HG03108 (cell line): ENCODE measurements around the gene MLLT3.
A peak's percentile ranks its signal among the peaks of the same experiment; 100 is the strongest.
"Not testable (repeated sequence)": the region's sequence is repeated elsewhere in the genome, so short reads cannot be mapped to it uniquely, and the experiment has no call there.

Source experiments
- ATAC-seq: cut with Tn5 transposase; IDR thresholded peaks from one replicate; pipeline ENCODE4 v1.9.1; 2021; ENCODE audit warnings: moderate library complexity; ENCODE audit not compliant: unreplicated experiment

MLLT3 gene

GRCh38 chr9:20599195-20599594 lies 23.1 kb downstream of the MLLT3 start:
- ATAC-seq: no peak

GRCh38 chr9:20598367-20598766 lies 23.9 kb downstream of the MLLT3 start:
- no peak for ATAC-seq

GRCh38 chr9:20597862-20598261 lies 24.4 kb downstream of the MLLT3 start:
- ATAC-seq: no peak

GRCh38 chr9:20594608-20595007 lies 27.7 kb downstream of the MLLT3 start:
- no peak for ATAC-seq

GRCh38 chr9:20593537-20593936 lies 28.8 kb downstream of the MLLT3 start:
- no peak for ATAC-seq

GRCh38 chr9:20593105-20593504 lies 29.2 kb downstream of the MLLT3 start:
- no peak for ATAC-seq

GRCh38 chr9:20592673-20593072 lies 29.6 kb downstream of the MLLT3 start:
- no peak for ATAC-seq

GRCh38 chr9:20591223-20591622 lies 31.1 kb downstream of the MLLT3 start:
- ATAC-seq: no peak

- ATAC-seq: no peak
Observed at GRCh38 chr9:20584968-20585643, 37.2 kb downstream of the MLLT3 start.

GRCh38 chr9:20583088-20583487 lies 39.2 kb downstream of the MLLT3 start:
- ATAC-seq: not testable (repeated sequence)

GRCh38 chr9:20582150-20582549 lies 40.1 kb downstream of the MLLT3 start:
- no peak for ATAC-seq

GRCh38 chr9:20580673-20581072 lies 41.6 kb downstream of the MLLT3 start:
- ATAC-seq: no peak

GRCh38 chr9:20579524-20580314 lies 42.6 kb downstream of the MLLT3 start:
- ATAC-seq: no peak

GRCh38 chr9:20573023-20573422 lies 49.3 kb downstream of the MLLT3 start:
- ATAC-seq: no peak

- ATAC-seq: peak; percentile 69
Observed at GRCh38 chr9:20570756-20571155, 51.5 kb downstream of the MLLT3 start.

GRCh38 chr9:20570087-20570486 lies 52.2 kb downstream of the MLLT3 start:
- ATAC-seq: no peak

- ATAC-seq: no peak
Observed at GRCh38 chr9:20569525-20569924, 52.8 kb downstream of the MLLT3 start.

- ATAC-seq: no peak
Observed at GRCh38 chr9:20568400-20568799, 53.9 kb downstream of the MLLT3 start.

- ATAC-seq: no peak
Observed at GRCh38 chr9:20566401-20566800, 55.9 kb downstream of the MLLT3 start.

- ATAC-seq: no peak
Observed at GRCh38 chr9:20564650-20565049, 57.6 kb downstream of the MLLT3 start.

- ATAC-seq: no peak
Observed at GRCh38 chr9:20563917-20564316, 58.4 kb downstream of the MLLT3 start.

GRCh38 chr9:20562051-20562450 lies 60.2 kb downstream of the MLLT3 start:
- no peak for ATAC-seq
